Stimulated activated naive CD4-positive, alpha-beta T cell treated with Interleukin-2 at 50 U/mL for 16 hours (primary cell): ENCODE measurements around the gene RPS6KB2.
A peak's percentile ranks its signal among the peaks of the same experiment; 100 is the strongest.
"Not testable (repeated sequence)": the region's sequence is repeated elsewhere in the genome, so short reads cannot be mapped to it uniquely, and the experiment has no call there.

Experiments
- DNase-seq: peaks from one replicate; lab custom pipeline; 2025; lab: John Stamatoyannopoulos, UW

RPS6KB2 gene

DNA sequence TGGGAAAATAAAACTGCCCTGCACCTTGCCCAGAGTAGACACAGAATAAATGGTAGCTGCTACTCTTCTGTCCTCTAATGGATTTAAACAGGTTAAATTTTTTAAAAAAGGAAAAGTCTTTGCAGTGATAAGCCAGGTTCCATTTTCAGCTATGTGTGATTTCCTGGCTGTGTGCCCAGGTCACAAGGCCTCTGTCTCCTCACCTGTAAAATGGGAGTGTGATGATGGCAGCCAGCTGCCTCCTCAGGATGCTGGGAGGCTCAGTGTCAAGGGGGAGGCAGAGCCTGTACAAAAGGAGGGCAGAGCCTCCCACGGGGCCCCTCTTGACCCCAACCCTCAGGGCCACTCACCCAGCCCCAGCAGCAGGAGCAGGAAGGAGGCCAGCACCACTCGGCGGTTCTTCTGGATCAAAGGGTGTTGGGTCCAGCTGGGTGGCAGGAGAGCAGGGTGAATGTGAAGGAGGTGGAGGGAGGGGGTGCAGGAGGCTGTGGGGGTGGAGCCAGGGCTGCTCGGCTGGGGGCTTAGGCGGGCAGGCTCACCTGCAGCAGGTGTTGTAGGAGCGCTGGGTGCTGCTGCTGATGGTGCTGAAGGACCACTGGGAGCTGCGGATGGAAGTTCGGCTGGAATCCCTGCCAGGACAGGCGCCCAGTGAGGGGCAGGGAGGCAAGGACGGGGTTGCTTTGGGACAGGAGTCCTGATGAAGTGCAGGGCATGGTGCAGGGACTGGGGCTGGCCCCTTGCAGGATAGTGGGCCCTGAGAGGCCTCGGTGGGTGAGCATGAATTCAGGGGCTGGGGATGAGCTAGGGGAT, 38.9 kb downstream of the RPS6KB2 start:
- DNase-seq, result no peak

DNA sequence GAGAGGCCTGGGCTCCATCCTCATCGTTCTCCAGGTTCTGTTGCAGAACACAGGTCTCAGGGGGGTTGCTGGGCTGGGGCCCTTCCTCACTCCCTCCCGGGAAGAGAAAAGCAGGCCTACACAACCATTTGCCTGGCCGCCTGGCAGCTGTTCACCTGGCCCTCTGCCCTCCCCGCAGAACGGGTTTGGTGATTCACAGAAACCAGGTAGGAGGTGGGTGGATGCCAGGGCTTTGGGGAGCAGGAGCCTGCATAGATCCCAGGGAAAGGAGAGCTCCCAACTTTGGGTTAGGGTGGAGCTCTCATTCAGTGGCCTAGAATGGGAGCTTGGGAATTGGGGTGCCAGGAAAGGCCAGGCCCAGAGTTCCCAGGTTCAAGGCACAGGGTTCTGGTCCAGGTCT, 39.8 kb downstream of the RPS6KB2 start:
- peak; percentile 5 for DNase-seq

DNA sequence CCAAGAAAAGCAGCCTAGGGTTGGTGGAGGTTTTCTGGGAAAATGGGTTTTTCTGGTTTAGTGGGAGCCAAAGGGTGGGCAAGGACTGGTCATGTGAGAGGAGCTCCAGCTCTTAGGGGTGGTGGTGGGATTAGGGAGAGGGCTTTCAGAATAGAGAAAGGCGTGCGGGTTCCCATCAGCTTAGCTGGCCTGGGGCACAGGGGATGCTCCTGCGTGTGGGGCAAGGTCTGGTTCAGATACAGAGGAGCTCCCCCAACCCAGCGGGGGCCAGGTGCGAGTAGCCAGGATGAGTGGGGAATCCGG, 40.1 kb downstream of the RPS6KB2 start:
- DNase-seq, result no peak

DNA sequence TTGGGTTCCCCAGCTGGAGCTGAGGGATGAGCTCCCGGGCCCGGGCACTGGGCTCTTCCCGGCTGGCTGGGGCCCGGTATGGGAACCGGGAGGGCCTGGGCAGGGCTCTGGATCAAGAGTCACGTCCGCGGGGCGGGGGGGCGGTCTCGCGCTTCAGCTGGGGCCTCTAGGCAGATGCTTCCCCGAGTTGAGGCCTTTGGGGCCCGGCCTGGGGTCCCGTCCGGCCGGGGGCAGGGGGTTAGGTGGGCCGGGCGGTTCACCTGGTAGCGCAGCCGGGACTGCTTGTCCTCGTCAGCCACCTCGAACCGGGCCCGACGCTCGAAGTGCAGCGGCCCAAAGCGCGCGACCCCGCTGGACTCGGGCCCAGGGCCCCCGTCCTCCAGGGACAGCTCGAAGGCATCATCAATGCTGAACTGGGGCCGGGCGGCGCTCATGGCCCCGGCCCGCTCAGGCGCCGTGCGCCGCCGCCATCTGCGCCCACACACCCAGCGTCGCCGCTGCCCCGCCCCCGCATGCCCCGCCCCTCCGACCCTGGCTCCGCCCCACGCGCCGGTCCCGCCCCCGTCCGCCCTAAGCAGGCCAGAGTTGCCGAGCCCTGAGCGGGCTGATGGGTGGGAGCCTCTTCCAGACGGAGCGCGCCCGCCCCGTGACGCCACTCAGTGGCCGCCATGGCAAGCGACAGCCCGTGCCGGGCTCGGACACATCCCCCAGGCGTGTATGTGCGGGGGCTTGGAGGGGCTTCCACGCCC, 40.6 kb downstream of the RPS6KB2 start, which contains the start of gene TMEM134:
Gene TMEM134 (minus strand): TSS at position 493 of the 749 bp plus-strand sequence. CDS start 59 bp downstream, at position 434.
- DNase-seq, result peak; percentile 91

DNA sequence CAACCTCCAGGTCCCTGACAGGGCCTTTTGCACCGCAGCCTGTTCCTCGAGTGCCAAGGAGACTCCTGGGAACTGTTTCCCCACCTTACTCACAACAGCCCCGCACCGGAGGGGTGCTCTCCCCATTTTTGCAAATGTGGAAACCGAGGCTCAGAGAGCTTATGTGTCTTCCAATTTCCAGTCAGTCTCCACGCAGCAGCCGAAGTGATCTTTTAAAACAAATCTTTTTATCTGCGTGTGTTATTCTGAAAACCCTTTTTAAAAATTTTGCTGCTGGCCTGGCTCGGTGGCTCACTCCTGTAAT, 41.2 kb downstream of the RPS6KB2 start:
- DNase-seq, result no peak

DNA sequence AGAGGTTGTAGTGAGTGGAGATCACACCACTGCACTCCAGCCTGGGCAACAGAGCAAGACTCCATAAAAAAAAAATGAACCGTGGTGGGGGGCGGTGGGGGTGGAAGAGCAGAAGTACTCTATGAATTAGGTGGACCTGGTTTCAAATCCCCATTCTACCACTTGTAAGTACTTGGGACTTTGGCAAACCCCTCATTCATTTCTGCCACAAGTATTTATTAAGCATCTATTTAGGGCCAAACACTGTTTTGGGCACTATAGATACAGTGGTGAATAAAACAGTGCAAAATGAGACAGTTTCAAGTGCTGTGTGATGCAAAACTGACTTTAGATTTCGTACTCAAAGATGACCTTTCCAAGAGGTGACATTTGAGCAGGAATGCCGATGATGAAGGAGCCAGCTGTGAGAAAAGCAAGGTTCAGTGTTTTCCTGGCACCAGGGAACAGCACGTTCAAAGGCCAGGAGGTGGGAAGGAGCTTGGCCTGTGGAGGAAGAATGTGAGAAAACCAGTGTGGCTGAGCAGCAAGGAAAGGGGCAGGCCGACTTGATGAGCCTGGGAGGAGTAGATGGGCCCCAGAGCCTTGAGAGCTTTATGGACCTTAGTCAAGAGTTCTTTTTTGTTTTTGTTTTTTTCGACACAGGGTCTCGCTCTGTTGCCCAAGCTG, 42.2 kb downstream of the RPS6KB2 start:
- DNase-seq, result no peak

DNA sequence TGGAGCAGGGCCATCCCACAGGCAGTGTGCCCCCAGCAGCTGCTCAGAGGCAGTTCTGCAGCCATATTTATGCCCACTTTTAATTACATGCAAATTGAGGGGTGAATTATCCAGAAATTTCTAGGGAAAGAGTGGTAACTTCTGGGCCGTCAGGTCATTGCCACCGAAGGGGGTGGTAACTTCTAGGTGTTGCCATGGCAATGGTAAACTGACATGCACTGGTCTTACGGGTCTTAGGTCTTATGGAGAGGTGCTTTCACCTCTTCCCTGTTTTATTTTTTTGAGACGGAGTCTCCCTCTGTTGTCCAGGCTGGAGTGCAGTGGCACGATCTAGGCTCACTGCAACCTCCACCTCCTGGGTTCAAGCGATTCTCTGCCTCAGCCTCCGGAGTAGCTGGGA, 44.6 kb downstream of the RPS6KB2 start:
- DNase-seq, result no peak

DNA sequence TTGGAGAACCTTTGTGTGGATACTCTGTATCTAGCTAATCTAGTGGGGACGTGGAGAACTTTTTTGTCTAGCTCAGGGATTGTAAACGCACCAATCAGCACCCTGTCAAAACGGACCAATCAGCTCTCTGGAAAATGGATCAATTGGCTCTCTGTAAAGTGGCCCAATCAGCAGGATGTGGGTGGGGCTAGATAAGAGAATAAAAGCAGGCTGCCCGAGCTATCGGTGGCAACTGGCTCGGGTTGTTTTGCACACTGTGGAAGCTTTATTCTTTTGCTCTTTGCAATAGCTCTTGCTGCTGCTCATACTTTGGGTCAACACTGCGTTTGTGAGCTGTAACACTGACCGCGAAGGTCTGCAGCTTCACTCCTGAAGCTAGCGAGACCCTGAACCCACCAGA, 48.4 kb downstream of the RPS6KB2 start:
- not testable (repeated sequence) for DNase-seq

DNA sequence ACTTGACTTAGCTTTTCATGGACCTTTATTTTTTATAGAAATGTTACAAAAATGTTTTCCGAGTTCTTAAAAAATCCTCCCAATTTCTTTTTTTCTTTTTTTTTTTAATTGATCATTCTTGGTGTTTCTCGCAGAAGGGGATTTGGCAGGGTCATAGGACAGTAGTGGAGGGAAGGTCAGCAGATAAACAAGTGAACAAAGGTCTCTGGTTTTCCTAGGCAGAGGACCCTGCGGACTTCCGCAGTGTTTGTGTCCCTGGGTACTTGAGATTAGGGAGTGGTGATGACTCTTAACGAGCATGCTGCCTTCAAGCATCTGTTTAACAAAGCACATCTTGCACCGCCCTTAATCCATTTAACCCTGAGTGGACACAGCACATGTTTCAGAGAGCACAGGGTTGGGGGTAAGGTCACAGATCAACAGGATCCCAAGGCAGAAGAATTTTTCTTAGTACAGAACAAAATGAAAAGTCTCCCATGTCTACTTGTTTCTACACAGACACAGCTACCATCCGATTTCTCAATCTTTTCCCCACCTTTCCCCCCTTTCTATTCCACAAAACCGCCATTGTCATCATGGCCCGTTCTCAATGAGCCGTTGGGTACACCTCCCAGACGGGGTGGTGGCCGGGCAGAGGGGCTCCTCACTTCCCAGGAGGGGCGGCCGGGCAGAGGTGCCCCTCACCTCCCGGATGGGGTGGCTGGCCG, 49.2 kb downstream of the RPS6KB2 start:
- DNase-seq, result not testable (repeated sequence)

DNA sequence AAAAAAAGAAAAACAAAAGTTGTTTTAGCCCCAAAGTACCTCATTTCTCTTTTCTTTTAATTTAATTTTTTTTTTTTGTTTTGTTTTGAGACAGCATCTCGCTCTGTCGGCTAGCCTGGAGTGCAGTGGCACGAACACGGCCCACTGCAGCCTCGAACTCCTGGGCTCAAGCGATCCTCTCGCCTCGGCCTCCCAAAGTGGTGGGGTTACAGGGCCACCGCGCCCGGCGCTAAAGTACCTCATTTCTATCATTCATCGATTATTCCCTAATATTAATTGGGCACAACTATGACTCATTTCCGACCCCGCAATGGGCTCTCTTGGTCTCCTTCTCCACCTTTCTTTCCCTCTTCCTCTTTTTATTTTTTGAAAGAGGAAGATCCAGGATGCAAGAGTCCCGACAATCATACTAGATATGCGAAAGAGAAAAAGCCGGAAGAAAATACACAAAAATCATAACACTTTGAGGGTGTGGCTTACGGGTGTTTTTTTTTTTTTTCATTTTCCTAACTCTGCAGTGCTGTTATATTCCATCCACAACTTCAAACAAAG, 54.1 kb downstream of the RPS6KB2 start:
- DNase-seq, result no peak

DNA sequence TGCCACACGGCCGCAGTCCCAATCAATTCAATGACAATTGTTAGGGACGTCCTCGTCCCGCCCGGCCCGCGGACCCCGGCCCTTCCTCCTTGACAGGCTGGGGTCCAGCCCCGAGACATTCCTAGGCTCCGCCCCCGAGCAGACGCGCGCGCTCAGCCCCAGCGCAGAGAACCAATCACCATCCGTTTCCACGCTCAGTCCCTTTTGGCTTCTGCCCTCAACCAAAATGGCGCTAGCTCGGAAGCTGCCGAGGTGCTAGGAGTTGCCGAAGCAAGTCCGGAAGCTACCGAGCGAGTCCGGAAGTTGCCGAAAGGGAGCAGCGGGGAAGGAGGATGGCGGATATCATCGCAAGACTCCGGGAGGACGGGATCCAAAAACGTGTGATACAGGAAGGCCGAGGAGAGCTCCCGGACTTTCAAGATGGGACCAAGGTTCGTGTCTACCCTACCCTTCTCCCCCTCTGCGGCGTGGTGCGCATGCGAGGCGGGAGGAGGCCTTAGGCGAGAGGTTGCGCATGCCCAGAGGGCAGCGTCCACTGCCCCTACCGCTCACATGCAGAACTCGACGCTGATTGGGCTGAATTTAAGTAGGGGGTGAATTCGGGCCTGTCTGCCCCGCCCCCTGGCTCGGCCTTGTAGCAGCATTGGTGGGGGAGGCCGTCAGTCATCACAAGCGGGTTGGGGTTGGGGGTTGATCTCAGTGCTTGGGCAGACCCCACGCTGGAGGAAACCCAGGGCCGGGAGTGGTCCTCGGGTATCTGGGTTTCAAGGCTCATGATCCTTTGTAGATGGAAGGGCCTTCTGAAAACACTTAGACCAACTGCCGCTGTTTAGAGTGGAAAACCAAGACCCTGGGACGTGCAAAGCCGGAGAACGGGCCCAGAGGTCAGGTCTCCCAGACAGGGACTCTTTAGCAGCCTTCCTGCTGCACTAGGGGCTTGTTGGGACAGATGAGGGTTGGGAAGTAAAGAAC, 54.8 kb downstream of the RPS6KB2 start, which contains the start of gene AIP:
Gene AIP (plus strand): TSS at position 200 of the 972 bp plus-strand sequence. CDS start 133 bp downstream, at position 333.
- peak; percentile 98 for DNase-seq

DNA sequence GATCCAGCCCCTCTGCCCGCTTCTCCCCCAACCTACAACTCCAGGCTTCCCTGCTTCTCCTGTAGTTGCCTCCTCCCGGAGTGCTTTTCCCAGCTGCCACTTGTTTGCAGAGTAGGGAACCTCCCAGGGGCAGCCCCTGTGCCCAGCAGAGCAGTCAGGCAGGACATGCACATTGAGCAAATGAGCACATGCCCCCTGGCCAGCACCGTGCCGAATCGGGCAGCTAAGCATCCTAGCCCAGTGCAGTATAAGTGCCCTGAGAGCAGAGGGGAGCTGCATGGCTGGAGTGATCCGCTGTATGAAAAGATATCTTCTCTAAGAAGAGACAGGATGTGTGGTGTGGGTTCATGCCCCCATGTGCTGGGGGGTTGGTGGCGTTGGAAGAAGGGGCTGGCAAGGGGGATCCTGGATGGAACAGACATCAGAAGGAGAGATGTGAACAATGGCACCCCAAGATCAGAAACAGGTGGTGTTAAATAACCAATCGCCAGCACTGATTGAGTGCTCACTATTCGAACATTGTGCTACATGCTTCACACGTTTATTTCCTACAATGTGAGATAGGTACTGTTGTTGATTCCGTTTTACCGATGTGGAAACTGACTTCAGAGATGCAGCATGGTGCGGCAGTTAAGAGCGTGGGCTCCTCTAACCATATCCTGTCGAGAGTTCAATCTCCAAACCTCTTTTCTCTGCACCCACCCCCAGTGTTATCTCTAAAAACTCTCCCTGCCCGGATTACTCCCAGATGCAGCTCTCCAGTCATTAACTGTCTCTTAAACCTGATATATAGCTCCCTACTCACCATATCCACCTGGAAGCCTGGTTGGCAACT, 55.8 kb downstream of the RPS6KB2 start:
- DNase-seq, result peak; percentile 41

DNA sequence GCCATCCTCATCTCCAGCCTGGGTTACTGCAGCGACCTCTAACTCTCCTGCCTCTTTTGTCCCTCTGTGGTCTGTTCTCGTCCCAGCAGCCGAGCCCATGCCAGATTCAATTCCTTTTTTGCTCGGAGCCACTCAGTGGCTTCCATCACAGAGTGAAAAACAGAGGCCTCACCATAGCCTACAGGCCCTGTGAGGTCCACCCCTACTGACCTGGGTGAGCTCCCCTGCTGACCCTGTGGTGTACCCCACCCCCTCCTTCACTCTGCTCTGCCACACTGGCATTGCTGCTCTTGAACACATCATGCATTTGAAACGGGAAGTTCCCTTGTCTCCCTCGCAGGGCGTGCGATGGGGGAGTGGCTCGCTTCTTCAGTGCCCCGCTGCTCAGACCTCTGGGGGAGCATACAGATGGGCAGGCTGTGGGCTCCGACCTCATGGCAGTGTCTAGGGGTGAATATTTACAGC, 56.6 kb downstream of the RPS6KB2 start:
- DNase-seq, result peak; percentile 61
